WTC11 (cell line): ENCODE data around the gene KPNA4. TPM values are rescaled to one million over a fixed set of nuclear protein-coding genes. Genes with fewer than 3 reads are reported as not detected.
A peak's percentile ranks its signal among the peaks of the same experiment; 100 is the strongest.

Experiments used
- ATAC-seq: fragments of 200-7000 bp; cut with Tn5 transposase; 2 replicates; pipeline ENCODE4 v1.10.0; 2021; ENCODE audit warnings: mild to moderate bottlenecking, moderate library complexity
- CTCF ChIA-PET: fragments of 300-600 bp; sonication (Branson Sonifier 250); formaldehyde crosslinking; loops from one replicate; lab custom pipeline; 2021; ENCODE audit warnings: antibody characterized with exemption; lab: Charles Lee
- POLR2A ChIA-PET: fragments of 350-600 bp; sonication (Branson Sonifier 250); formaldehyde crosslinking; loops from one replicate; lab custom pipeline; 2021; ENCODE audit warnings: antibody characterized with exemption; lab: Charles Lee
- DNase-seq: peaks from one replicate; pipeline ENCODE4 v3.0.0; 2021; ENCODE audit warnings: low spot score
- H3K27ac Mint-ChIP-seq: 2 replicates; pipeline ENCODE4 v1.8.0; 2021; ENCODE audit warnings: mixed read lengths
- H3K27me3 Mint-ChIP-seq: 2 replicates; pipeline ENCODE4 v1.8.0; 2021; ENCODE audit warnings: low read depth, mild to moderate bottlenecking, moderate library complexity, mixed read lengths
- H3K36me3 Mint-ChIP-seq: 2 replicates; pipeline ENCODE4 v1.8.0; 2021; ENCODE audit warnings: mixed read lengths
- H3K4me1 Mint-ChIP-seq: 2 replicates; pipeline ENCODE4 v1.8.0; 2022; ENCODE audit warnings: mixed read lengths
- H3K4me3 Mint-ChIP-seq: 2 replicates; pipeline ENCODE4 v1.8.0; 2021; ENCODE audit warnings: mild to moderate bottlenecking, moderate library complexity, mixed read lengths
- H3K9me3 Mint-ChIP-seq: 2 replicates; pipeline ENCODE4 v1.8.0; 2021; ENCODE audit warnings: mixed read lengths
- ATF3 ChIP-seq: sonication (generic); formaldehyde crosslinking; conservative IDR thresholded peaks from 2 replicates; pipeline ENCODE4 v1.8.1; 2022; ENCODE audit warnings: mild to moderate bottlenecking, missing genetic modification reagents
- ATF6 ChIP-seq: sonication (generic); formaldehyde crosslinking; IDR thresholded peaks from 2 replicates; pipeline ENCODE4 v1.8.1; 2023; ENCODE audit warnings: mild to moderate bottlenecking, missing genetic modification reagents
- EMX1 ChIP-seq: fragments of 250-450 bp; sonication (Bioruptor Pico); IDR thresholded peaks from 2 replicates; pipeline ENCODE4 v1.8.0; 2021; ENCODE audit warnings: mild to moderate bottlenecking
- ERG ChIP-seq: fragments of 250-450 bp; sonication (Bioruptor Pico); IDR thresholded peaks from 2 replicates; pipeline ENCODE4 v1.8.0; 2021; ENCODE audit warnings: mild to moderate bottlenecking
- FOXP1 ChIP-seq: sonication (generic); formaldehyde crosslinking; IDR thresholded peaks from 2 replicates; pipeline ENCODE4 v1.8.0; 2022; ENCODE audit warnings: missing genetic modification reagents, mild to moderate bottlenecking, moderate library complexity, borderline replicate concordance
- HMGA2 ChIP-seq: fragments of 250-450 bp; sonication (Bioruptor Pico); IDR thresholded peaks from 2 replicates; pipeline ENCODE4 v1.4.0; 2021; ENCODE audit warnings: mild to moderate bottlenecking, moderate library complexity
- HMGXB4 ChIP-seq: sonication (generic); formaldehyde crosslinking; IDR thresholded peaks from 2 replicates; pipeline ENCODE4 v1.8.1; 2023; ENCODE audit warnings: mild to moderate bottlenecking, moderate library complexity, missing genetic modification reagents
- NFYB ChIP-seq: sonication (generic); formaldehyde crosslinking; conservative IDR thresholded peaks from 2 replicates; pipeline ENCODE4 v1.8.0; 2022; ENCODE audit warnings: low read depth, missing genetic modification reagents
- NR1H2 ChIP-seq: sonication (generic); formaldehyde crosslinking; IDR thresholded peaks from 2 replicates; pipeline ENCODE4 v1.9.0; 2021; ENCODE audit warnings: mild to moderate bottlenecking, moderate library complexity, missing genetic modification reagents
- NR2C2 ChIP-seq: sonication (generic); formaldehyde crosslinking; IDR thresholded peaks from 2 replicates; pipeline ENCODE4 v1.8.0; 2022; ENCODE audit warnings: mild to moderate bottlenecking, missing genetic modification reagents
- OVOL2 ChIP-seq: fragments of 250-450 bp; sonication (Bioruptor Pico); IDR thresholded peaks from 2 replicates; pipeline ENCODE4 v1.9.0; 2021; ENCODE audit warnings: mild to moderate bottlenecking, borderline replicate concordance
- PRRX2 ChIP-seq: fragments of 250-450 bp; sonication (Bioruptor Pico); IDR thresholded peaks from 2 replicates; pipeline ENCODE4 v1.8.0; 2021; ENCODE audit warnings: mild to moderate bottlenecking
- TEAD4 ChIP-seq: sonication (generic); formaldehyde crosslinking; IDR thresholded peaks from 2 replicates; pipeline ENCODE4 v1.8.0; 2022; ENCODE audit warnings: mild to moderate bottlenecking, missing genetic modification reagents
- ZBTB21 ChIP-seq: sonication (generic); formaldehyde crosslinking; IDR thresholded peaks from 2 replicates; pipeline ENCODE4 v1.8.1; 2023; ENCODE audit warnings: mild to moderate bottlenecking, missing genetic modification reagents, borderline replicate concordance
- ZNF121 ChIP-seq: sonication (generic); formaldehyde crosslinking; IDR thresholded peaks from 2 replicates; pipeline ENCODE4 v1.8.0; 2023; ENCODE audit warnings: missing genetic modification reagents
- ZNF138 ChIP-seq: sonication (generic); formaldehyde crosslinking; conservative IDR thresholded peaks from 2 replicates; pipeline ENCODE4 v1.8.1; 2022; ENCODE audit warnings: mild to moderate bottlenecking, moderate library complexity, missing genetic modification reagents
- ZNF232 ChIP-seq: sonication (generic); formaldehyde crosslinking; IDR thresholded peaks from 2 replicates; pipeline ENCODE4 v1.8.0; 2022; ENCODE audit warnings: mild to moderate bottlenecking, missing genetic modification reagents
- ZNF396 ChIP-seq: fragments of 250-450 bp; sonication (Bioruptor Pico); IDR thresholded peaks from 2 replicates; pipeline ENCODE4 v1.8.0; 2021; ENCODE audit warnings: mild to moderate bottlenecking, moderate library complexity, borderline replicate concordance
- total RNA-seq: library from RNA; stranded (reverse); gene quantifications from 3 replicates; pipeline ENCODE4 v1.2.3, GENCODE V29; 2021
- TF ChIP-seq, protein P1 (sequence below): fragments of 250-450 bp; sonication (Bioruptor Pico); IDR thresholded peaks from 2 replicates; pipeline ENCODE4 v1.9.0; 2021; ENCODE audit warnings: moderate library complexity, mild to moderate bottlenecking, inconsistent platforms, borderline replicate concordance
- TF ChIP-seq, protein P2 (sequence below): fragments of 200-600 bp; IDR thresholded peaks from 2 replicates; pipeline ENCODE4 v1.8.0; 2022; ENCODE audit warnings: antibody characterized with exemption
- TF ChIP-seq, protein P3 (sequence below): sonication (generic); formaldehyde crosslinking; IDR thresholded peaks from 2 replicates; pipeline ENCODE4 v1.8.1; 2023; ENCODE audit warnings: mild to moderate bottlenecking, missing genetic modification reagents, moderate library complexity

Gene KPNA4
- total RNA-seq, 1 experiment from 2014 or later = 52.2 TPM

- TF ChIP-seq OVOL2 (CRISPR knock-in tag) (no peak), ZNF396 (CRISPR knock-in tag) (no peak), ERG (CRISPR knock-in tag) (no peak), NFYB (CRISPR knock-in tag) (no peak), ZNF121 (no peak), FOXP1 (CRISPR knock-in tag) (no peak), HMGXB4 (CRISPR knock-in tag) (no peak), HMGA2 (CRISPR knock-in tag) (no peak), TEAD4 (no peak), ZNF232 (CRISPR knock-in tag) (no peak), ATF6 (CRISPR knock-in tag) (no peak)
- TF ChIP-seq, protein P1, sequence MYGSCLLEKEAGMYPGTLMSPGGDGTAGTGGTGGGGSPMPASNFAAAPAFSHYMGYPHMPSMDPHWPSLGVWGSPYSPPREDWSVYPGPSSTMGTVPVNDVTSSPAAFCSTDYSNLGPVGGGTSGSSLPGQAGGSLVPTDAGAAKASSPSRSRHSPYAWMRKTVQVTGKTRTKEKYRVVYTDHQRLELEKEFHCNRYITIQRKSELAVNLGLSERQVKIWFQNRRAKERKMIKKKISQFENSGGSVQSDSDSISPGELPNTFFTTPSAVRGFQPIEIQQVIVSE (CRISPR knock-in tag) = no peak
Measured at GRCh38 chr3:160540551-160540950, 24.8 kb downstream of the KPNA4 start (continued).

DNA sequence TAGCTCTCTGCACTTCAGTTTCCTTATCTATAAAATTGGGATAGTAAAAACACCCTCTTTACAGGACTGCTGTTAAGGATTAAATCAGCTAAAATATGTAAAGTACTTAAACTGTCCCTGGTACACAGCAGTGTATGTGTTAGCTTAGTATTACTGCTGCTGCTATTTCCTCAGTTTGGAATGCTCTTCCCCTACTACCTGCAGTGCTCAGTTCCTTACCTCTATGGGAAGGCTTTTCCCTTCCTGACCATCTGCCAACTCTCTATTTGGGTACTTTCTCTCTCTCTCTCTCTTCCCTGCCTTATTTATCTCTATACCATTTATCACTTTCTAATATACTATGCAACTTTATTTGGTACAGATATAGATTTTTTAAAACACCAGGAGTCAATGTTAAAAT lies 26.5 kb downstream of the KPNA4 start:
- no peak overlapping the region for H3K27ac Mint-ChIP-seq
- H3K9me3 Mint-ChIP-seq = no peaks in the 10 kb centered on the region
- ATAC-seq = peak; percentile 76
- no peak for DNase-seq
- CTCF ChIA-PET = interaction anchor here (0.6 kb wide), 1 partner anchor 126 kb away, joined by 3 read pairs; no protein-coding TSS in a partner anchor
- H3K27me3 Mint-ChIP-seq = no peaks in the 10 kb centered on the region
- no peak overlapping the region for H3K4me3 Mint-ChIP-seq
- TF ChIP-seq NR1H2 (no peak), TEAD4 (no peak), ATF3 (CRISPR knock-in tag) (no peak), EMX1 (CRISPR knock-in tag) (no peak), ZBTB21 (CRISPR knock-in tag) (no peak), ZNF396 (CRISPR knock-in tag) (no peak), PRRX2 (no peak), ZNF138 (CRISPR knock-in tag) (no peak), NR2C2 (CRISPR knock-in tag) (no peak)
- TF ChIP-seq, protein P2, sequence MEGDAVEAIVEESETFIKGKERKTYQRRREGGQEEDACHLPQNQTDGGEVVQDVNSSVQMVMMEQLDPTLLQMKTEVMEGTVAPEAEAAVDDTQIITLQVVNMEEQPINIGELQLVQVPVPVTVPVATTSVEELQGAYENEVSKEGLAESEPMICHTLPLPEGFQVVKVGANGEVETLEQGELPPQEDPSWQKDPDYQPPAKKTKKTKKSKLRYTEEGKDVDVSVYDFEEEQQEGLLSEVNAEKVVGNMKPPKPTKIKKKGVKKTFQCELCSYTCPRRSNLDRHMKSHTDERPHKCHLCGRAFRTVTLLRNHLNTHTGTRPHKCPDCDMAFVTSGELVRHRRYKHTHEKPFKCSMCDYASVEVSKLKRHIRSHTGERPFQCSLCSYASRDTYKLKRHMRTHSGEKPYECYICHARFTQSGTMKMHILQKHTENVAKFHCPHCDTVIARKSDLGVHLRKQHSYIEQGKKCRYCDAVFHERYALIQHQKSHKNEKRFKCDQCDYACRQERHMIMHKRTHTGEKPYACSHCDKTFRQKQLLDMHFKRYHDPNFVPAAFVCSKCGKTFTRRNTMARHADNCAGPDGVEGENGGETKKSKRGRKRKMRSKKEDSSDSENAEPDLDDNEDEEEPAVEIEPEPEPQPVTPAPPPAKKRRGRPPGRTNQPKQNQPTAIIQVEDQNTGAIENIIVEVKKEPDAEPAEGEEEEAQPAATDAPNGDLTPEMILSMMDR = no peak
- TF ChIP-seq, protein P3, sequence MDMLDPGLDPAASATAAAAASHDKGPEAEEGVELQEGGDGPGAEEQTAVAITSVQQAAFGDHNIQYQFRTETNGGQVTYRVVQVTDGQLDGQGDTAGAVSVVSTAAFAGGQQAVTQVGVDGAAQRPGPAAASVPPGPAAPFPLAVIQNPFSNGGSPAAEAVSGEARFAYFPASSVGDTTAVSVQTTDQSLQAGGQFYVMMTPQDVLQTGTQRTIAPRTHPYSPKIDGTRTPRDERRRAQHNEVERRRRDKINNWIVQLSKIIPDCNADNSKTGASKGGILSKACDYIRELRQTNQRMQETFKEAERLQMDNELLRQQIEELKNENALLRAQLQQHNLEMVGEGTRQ (CRISPR knock-in tag) = no peak
- peaks cover 25% of the 10 kb centered on the region for H3K4me1 Mint-ChIP-seq
- H3K36me3 Mint-ChIP-seq = 0 out of 2 replicates have a peak, but pooled peaks cover 9% of the 10 kb centered on the region
- POLR2A ChIA-PET = no interaction called here
